Panc1 (cell line): Measurements from ENCODE around the gene SLC8B1.

Experiments used
- CTCF ChIP-seq: fragments of 450-650 bp; IDR thresholded peaks from 2 replicates; pipeline ENCODE4 v1.5.1; 2017; ENCODE audit warnings: mild to moderate bottlenecking
- POLR2AphosphoS5 ChIP-seq: IDR thresholded peaks from 2 replicates; pipeline ENCODE4 v1.6.1; 2012; ENCODE audit warnings: mild to moderate bottlenecking, low read depth, low read length, moderate library complexity

GRCh38 chr12:113359133-113359938 lies 24.4 kb upstream of the SLC8B1 start:
- TF ChIP-seq CTCF (no peak), POLR2AphosphoS5 (no peak)
